ENCODE measurements around the gene VPS16.

- TF ChIP-seq CTCF (IDR thresholded peaks at IDR 0.05) (no peak), EZH2 (IDR thresholded peaks at IDR 0.05; ENCODE audit: borderline replicate concordance, insufficient read depth, low read depth, low read length, poor library complexity, severe bottlenecking) (no peak)
Observed at GRCh38 chr20:2805689-2806350, 34.7 kb upstream of the VPS16 start.
